GM19467 (cell line): ENCODE data around the gene HOXB8.

Source experiments
- ATAC-seq: cut with Tn5 transposase; IDR thresholded peaks from one replicate; pipeline ENCODE4 v1.9.1; 2021; ENCODE audit warnings: mild to moderate bottlenecking, moderate library complexity; ENCODE audit not compliant: unreplicated experiment

The HOXB8 gene

DNA sequence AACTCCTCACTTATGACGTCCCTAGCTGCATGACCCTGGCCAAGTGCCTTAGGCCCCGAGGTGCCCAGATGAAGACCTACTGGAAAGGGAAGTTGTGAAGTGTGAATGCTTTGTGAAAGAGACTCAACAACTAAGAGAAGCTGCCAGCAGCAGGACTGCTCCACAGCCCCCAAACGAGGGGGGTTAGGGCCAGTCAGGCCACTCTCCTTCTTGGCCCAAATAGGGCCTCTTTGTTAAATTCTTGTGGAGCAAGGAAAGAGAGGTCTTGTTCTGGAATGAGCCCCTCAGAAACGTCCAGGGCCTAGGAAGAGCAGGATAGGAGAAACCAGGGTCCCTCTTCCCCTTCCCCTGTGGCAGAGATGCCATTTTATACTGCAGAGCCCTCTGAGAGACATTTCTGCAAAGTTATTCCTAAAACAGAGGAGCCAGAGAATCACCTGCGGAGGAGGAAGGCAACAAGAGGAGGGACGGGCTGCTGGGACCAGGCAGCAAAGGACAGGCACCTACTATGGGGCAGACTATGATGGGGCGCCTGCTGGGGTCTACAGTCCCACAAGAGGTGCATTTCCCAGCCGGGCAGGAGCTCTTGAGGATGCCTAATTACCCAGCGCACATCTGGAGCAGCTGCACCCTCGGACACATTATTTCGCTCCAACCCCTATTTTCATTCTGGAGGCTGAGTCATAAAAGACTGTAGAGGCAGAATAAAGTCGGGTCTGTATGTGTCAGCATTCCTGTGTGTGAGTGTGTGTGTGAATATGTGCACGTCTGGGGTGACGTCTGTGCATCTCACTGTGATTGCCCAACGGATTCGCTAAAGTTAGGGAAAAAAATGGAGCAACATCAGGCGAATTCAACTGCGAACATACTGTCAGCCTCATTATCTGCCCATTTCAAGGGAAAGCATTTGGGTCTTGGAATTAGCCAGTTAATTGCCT is 22.5 kb upstream of the HOXB8 start:
- ATAC-seq: no peak

DNA sequence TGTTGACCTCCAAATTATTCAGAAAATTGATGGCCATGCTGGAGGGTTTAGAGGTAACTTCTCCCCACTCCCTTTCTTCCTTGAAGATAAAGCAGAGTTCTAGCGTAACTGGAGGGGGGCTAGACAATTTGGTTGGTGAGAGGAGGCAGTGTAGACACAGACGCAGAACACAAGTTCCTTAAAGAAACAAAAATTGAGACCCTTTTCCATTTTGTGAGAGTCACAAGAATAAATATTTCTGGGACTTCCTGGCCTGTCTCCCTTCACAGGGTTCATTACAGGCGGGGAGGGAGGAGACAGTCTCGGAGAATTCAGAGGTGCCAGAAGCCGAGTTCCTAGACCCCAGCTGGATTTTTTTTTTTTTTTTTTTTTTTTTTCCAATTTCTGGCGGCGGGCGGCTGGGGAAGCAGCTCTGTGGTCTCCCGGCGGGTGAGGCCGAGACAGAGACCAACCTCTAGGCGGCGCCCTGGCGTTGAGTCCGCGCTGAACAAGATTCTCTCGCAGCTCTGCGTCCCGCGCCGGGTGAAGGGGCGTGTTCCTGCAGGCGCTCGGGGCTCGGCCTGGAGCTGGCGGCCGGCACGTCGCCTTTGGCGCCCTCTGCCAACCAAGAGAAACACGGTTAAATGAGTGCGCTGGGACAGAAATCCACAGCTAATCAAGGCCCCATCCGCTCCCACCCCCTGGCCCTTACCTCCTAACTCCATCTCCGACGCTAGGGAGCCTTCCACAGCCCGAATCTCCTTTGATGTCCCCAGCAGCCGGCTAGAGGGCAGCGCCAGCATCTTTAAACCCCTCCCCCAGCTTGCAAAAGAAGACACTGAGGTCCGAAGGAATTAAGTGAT is 21.3 kb upstream of the HOXB8 start:
- no peak for ATAC-seq

DNA sequence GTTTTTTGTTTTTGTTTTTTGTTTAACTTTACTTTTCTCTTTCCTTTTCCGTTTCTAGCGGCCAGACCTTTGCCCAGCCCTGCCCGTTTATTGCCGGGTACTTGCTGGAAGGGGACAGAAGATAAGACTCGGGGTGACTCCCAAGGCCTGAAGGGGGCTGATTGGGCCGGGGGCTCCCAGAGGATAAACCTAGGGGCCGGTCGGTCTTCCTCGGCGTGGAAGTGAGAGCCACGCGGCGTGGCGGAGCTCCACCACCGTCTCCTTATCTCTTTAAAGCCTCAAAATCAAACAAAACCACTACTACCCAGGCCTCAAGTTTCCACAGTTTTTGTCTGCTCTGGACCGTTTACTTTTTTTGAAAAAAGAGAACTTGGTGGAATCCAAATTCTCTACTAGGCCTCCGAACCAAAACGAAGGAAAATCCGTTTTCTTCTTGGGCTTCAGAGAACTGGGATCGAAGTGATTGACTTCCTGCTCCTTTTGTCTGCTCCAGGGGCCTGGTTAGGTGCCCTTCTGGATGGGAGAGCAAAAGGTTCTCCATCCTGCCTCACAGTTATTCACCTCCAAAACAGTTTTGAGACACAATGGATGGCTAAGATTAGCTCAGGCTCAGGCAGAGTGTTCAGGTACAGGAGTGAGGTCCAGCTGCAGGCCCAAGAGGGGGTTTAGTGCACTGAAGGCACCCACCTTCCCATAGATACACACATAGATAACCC is 19.6 kb upstream of the HOXB8 start:
- ATAC-seq: no peak

DNA sequence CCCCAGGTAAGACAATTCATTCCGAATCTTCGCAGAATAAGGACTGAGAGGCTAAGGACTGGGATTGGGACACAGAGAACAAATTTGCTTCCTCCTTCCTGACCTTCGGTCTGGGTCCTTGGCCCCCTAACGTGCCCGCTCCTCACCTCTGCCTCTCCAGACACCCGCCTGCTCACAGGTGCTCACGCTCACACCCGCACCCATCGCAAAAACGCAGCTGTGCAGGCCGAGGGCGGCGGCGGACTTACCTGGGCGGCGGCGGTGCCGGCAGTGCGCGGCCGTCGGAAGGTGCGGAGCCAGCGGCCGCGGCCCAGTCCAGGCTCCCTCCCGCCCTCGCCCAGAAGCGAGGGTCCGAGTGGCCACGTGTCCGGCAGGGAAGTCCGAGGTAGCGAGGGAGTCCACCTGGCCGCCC is 18.2 kb upstream of the HOXB8 start:
- ATAC-seq: no peak

DNA sequence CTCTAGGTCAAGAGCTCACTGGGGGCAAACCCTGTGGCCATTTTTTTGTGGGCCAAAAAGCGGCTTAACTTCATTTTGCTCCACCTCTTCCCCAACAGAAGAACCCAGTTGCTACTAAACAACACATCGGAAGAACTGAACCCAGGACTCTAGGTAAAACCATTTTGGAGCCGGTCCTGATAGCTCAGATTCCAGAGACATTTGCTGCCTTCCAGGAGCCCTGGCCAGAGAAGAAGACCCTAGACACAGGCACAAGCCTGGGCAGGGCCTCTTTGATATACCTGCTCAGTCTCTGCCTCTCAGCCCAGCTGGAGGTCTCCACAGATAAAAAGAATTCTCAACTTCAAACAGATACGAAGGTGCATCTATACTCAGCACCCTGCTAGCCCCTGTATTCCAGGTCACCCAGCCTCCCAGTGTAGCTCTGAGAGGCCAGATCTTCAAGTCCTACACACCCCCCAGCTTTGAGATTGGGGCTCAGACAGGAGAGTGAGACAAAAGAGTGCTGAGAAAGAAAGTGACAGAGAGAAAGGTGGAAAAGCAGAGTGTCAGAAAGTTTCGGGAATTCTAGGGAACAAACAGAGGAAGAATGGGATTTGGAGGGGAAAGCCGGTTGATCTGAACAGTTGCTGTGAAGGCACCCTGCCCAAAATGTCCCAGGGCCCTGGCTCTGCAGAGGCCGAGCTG is 17.6 kb upstream of the HOXB8 start:
- ATAC-seq: no peak

DNA sequence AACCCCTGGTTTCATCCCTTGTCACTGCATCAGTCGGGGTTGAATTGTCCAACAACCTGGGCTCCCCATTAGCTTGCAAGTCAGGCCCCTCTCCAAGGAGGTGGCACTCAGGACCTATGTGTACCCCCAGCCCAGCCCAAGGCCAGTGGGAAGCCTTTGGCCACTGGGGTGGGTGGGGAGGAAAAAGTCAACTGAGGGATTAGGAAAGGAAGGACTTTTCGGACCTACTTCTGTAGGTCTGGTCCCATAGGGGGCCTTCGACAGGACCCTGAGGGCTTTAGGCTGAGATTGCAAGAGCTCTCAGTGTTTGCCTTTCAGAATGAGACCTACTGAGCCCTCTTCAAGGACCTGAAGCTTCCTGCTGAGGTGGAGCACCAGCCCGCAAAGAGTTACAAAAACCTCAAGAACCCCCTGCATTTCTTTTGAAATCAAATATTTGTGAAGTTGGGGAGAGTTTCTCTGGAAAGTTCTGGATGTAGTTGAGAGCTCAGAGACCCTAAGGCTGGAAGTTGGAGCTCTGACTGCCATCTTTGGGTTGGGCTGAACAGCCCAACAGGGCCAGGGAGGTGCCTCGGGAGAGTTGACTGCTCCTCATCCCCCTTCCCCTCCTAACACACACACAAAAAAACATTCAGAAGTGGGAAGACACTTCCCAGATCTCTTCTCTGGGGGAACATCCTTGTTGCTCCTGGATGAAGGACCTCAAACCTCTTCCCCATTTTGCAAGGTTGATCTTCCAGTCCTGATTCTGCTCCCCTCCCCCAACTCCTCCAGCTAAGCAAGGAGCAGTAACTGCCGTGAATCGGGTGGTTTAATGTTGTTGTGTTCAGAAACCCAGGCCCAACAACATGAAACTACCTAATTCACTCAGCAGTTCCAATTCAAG is 16.8 kb upstream of the HOXB8 start:
- no peak for ATAC-seq

DNA sequence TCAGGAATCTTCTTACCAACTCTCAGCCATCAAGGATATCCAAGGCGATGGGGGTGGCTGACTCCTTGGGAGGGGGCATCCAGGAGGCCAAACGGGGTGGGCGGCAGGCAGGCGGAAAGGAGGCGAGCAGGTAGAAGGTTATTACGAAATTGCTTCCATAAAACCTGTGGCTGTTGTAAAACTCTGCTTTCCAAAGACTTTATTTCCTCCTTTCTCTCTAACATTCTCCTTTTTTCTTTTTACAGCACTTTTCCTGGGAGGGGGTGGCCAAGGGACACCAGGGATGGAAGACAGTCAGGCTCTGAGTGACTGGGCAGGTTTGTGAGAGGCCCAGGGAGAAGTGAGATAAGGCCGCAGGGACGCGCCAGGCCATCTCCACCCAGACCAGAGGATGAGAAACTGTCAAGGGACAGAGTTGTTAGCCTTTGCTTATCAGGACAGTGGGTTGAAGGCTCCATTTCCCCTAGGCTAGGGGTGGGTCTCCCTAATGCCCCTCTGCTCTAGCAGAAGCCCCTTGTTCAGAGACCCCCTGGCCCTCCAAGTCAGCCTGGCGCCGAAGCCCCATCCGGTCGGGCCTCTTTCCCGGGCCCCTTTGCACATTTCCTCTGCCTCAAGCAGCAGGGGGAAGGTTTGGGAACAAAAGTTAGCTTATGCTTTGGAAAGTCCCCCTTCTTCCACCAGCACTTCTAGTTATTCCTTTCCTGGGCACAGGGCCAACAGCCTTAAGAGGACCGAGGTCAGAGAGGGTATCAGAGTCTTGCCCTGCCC is 16.0 kb upstream of the HOXB8 start:
- no peak for ATAC-seq

DNA sequence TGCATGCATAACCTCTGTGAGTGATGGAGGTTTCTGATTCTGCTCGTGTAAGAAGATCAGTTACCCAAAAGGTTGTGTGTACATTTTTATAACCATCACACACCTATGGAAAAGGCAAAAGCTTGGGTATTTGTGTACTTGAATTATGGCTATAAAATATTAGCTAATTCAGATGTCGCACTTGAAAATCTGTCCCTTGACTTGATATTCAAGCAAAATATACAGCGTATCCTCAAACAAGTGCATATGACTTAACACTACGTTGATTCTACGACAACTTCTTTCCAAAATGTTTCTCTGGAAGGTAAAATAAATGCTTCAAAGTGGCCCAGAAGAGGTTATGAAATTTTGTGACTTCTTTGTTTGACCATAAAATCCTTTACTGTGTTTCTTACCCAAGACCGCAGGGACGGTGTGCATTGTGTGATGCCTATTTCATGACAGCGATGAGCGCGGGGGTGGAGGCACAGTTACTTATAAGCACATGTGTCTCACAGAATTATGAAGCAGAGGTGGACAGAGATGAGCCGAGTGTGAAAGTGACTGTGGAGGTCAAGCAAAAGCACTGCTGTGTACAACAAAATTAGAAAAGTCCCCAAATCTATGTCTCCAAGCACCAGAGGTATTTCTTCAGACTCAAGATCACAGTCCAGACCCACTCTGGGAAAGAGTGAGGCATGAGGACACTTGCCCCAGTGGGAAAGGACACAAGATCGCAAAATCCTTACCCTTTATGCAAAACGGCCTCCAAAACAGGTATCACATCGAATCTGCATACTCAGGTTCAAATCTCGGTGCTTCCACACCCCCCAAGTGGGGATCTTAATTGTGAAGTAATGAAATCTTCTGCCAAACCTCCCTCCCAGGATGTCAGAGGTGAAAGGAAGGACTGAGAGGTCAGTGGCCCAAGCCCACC is 15.2 kb upstream of the HOXB8 start:
- ATAC-seq: no peak

DNA sequence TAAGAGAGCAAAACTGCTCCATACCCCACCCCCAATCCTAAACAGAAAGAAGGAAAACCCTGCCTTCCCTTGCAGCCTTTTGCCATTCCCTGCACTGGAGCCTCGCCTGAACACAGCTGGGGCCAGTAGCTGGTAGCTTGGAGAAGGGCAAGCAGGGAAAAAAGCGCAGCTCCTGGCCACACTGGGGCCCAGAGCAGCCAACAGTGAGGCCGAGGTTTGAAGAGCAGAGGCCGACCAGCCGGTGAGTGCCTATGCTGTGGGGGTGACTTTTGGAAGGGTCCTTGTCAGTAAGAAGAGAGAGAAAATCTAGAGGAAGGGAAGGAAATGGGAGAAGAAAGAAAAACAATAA is 14.3 kb upstream of the HOXB8 start:
- no peak for ATAC-seq

DNA sequence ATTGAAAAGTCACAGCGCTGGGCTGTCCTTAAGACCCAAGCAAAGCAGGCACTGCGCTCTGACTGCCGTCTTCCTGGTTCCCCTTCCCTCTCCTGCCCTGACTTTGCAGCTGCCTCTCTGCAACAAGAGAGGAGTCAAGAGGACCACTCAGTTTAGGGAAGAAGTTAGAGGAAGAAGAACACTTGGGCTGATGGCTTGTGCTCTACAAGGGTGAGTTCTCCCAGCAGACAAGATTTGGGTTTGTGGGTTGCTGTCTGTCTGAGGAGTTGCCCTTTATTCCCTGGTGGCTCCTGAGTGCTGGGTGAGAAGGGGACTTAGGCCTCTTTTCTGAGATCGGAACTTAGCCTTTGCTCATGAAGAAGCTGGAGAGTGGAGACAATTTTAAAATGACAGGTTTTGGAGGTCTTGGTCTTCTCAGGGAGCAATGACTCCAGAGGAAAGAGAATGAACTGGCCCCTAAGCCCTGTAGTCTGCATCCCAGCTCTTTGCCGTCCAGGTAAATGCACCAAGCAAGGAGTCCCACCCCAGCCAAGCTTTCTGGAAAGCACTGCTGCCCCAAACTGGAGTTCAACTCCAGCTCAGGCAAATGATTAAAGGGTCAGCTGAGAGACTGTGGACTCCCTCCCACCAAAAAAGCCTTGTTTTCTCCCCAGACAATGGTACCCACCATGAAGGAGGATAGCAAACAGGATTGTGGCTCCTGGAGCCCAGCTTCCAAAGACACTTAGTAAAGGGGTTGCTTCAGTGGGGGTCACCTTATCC is 13.7 kb upstream of the HOXB8 start:
- ATAC-seq: no peak

DNA sequence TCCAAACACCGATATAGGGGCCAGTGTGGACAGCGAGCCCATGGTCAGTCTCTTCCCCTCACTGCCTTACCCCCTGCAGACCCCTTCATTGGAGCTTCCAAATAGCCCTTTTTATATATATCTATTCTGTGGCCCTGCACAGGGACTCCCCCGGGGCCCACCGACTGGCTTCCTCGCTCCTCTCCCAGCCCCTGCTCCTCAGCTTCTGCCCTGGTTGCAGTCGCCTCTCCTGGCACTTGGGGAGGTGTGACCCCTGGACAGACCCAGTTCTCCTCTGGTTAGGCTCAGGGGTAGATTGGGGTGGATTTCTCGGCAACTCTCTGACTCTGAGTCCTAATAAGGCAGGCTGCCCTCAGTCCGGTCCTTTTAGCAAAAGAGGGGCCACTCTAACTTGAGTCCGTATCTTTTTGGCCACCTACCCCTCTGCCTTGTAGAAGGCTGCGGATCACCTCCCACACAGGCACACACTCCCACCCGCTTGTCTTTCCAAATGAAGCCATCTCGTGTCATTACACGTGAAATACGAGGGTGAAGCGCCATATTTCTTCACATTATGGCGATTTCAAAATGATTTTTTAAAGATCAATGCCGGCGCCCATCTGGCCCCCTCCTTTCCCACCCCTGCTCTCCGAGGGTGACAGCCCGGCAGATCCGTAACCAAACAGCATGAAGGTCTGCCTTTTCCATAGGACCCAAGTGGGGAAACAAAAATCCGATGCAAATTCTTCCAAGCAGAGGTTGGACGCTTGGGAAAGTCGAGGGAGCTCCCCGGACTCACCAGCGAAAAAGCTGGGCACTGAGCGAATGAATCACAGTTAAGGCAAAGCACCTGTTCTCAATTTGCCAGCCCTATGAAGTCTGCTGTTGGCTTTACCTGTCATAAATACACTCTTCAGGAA is 12.8 kb upstream of the HOXB8 start:
- no peak for ATAC-seq

DNA sequence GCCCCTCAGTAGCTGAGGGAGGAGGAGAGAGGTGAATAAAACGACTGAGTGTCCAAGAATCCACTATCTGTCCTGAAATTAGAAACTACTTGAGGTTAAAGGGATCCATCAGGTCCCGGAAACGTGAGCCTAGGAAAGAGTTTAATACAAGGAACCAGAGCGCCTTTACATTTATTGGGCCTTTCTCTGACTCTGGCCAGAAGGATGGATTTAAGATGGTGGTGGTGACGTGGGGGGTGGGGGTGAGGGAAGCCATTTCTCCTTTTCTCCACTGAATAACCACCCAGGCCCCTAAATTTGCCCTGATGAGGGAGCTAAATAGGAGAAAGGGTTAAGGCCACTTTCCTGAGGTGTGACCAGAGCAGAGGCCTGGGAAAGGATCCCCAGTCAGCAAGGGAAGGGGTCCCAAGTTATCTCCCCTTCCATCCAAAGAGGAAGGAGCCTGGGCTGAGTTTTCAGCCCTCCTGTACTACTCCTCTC is 12.1 kb upstream of the HOXB8 start:
- ATAC-seq: no peak

DNA sequence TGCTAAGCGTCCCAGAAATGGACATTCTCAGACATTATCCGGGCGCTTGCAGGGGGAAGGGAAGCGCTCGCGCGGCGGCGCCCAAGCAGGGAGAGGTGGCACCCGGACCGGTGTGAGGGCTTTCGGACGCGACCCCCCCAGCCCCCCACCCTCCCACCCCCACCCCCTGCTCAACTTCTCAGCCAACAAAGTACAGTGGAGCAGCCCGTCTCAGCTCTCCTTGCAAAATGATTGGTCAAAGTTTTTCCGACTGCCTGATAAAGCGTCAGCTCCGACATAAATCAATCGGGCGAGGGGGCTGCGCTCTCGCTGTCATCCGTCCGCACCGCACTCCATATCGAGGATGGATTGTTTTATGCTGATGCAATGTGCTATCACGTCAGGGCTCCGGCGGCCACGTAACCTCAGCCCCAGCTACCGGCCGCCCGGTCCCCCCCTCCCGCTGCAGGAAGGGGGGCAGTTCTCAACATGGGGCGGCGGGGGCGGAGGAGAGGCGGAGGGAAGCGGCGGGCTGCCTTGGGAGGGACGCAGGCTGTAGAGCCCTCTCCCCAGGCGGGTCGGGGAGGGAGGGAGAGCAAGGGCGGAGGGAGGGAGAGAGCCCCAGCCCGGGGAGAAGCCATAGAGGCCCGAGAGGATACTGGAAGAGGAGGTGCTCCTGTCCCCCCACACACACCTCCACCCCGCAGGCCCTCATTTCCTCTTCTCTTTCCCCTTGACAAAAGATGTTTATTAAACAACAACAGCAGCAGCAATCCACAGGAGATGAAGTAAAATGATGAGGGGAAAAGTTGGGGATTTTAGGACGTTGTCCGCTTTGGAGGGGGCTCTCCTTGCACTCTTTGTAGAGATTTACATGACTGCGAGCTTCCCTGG is 11.4 kb upstream of the HOXB8 start, which contains the start of gene HOXB9:
Gene HOXB9, minus strand, starts transcription at position 114 of the 873 bp plus-strand sequence. Its CDS starts 89 bp downstream, at position 25.
- no peak for ATAC-seq

DNA sequence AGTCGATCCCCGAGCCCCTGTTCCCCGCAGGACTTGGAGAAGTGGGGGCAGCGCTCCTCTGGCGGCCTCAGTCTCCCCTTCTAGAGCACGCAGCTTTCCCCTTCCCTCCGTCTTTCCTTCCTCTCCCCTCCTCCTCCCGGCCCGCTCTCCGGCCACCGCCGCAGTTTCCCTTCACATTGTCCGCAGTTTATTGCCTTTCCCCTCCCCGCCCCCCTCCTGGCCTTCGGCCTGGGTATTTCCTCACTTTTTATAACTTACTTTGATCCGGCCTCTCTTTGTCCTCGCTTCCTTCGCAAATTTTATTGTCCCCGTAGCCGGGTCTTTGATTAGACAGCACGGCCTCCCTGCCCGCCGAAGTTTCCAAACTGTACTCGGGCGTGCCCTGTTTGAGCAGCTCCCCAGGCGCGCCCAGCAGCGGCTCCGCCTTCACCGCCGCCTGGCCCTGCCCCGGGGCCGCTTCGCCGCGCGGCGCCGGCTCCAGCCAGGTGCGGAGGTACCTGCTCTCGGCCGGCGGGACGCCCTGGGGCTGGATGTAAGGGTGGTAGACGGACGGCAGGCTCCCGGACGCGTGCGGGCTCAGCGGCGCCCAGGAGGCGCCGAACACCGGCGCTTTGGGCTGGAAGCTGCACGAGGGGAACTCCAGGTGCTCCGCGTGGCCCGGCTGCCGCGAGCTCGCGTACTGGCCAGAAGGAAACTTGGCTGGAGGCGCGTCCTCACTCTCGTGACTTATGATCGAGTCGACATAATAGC is 10.6 kb upstream of the HOXB8 start:
- ATAC-seq: no peak
